HepG2 (cell line): ENCODE data around the gene TPST2. TPM values are rescaled to one million over a fixed set of nuclear protein-coding genes. Genes with fewer than 3 reads are reported as not detected.

Experiments
- ATAC-seq: fragments of 200-7000 bp; cut with Tn5 transposase; 3 replicates; pipeline ENCODE4 v1.9.1; 2020; ENCODE audit warnings: mild to moderate bottlenecking, moderate library complexity
- BruUV-seq: library from RNA; stranded (reverse); fragments of 400-500 nt; replicated peaks from 2 replicates; lab custom pipeline; 2021; lab: Mats Ljungman, UMichigan
- CTCF ChIA-PET: fragments of 300-600 bp; formaldehyde crosslinking; extraction: SDS; loops from one replicate; lab custom pipeline; 2021; ENCODE audit warnings: low total read pairs, inconsistent platforms, low intra/inter-chr PET ratio; lab: Yijun Ruan, JAX
- POLR2A ChIA-PET: fragments of 350-600 bp; sonication (Branson Sonifier 250); formaldehyde crosslinking; loops from one replicate; lab custom pipeline; 2020; ENCODE audit warnings: antibody characterized with exemption, inconsistent platforms; lab: Yijun Ruan, JAX
- DNase-seq: peaks from one replicate; pipeline ENCODE4 v3.0.0-alpha.2; 2015; ENCODE audit warnings: low spot score
- FAIRE-seq: peaks from 3 replicates; lab custom pipeline; 2011; peaks lifted over from hg19 to GRCh38; lab: Jason Lieb, UNC
- H2AFZ ChIP-seq: one replicate; pipeline ENCODE4 v1.6.1; 2011; ENCODE audit warnings: low read length, inconsistent platforms
- H3K27ac ChIP-seq: fragments of 300-600 bp; 3 replicates; pipeline ENCODE4 v1.8.0; 2011; ENCODE audit warnings: mixed run types, mild to moderate bottlenecking, mixed read lengths, low read length, inconsistent platforms; ENCODE audit not compliant: insufficient read depth; ENCODE audit errors: extremely low read length
- H3K27me3 ChIP-seq, 2 experiments: fragments of 200-600 bp in 1 of 2; 2 replicates in 1 of 2; 3 replicates in 1 of 2; pipeline versions ENCODE4 v1.6.0 to v1.8.0; 2011; ENCODE audit warnings: low read length in 2 of 2, mild to moderate bottlenecking in 2 of 2, moderate library complexity in 2 of 2, inconsistent platforms in 1 of 2; ENCODE audit not compliant: insufficient read depth in 2 of 2, control insufficient read depth in 1 of 2
- H3K36me3 ChIP-seq, 2 experiments: fragments of 200-600 bp in 1 of 2; replicated peaks in 1 of 2; 2 replicates in 1 of 2; 3 replicates in 1 of 2; pipeline versions ENCODE4 v1.5.1 to v1.8.0; 2011; ENCODE audit warnings: low read length in 2 of 2, inconsistent platforms in 1 of 2; ENCODE audit not compliant: insufficient read depth in 2 of 2, control insufficient read depth in 1 of 2
- H3K4me1 ChIP-seq: 2 replicates; pipeline ENCODE4 v1.5.1; 2012; ENCODE audit warnings: low read length, inconsistent platforms; ENCODE audit not compliant: insufficient read depth
- H3K4me2 ChIP-seq: 2 replicates; pipeline ENCODE4 v1.6.0; 2011; ENCODE audit warnings: low read depth, low read length, inconsistent platforms
- H3K4me3 ChIP-seq, 3 experiments: fragments of 200-600 bp in 1 of 3; sonication (generic), shearing (Covaris generic) in 1 of 3; replicated peaks in 1 of 3; 2 replicates each; pipeline ENCODE4 v1.5.1; 2011 to 2016; ENCODE audit warnings: low read length in 3 of 3, inconsistent platforms in 2 of 3, low read depth in 2 of 3, mild to moderate bottlenecking in 2 of 3, control low read depth in 1 of 3, mixed read lengths in 1 of 3; ENCODE audit not compliant: insufficient read depth in 1 of 3
- H3K79me2 ChIP-seq: one replicate; pipeline ENCODE4 v1.6.1; 2011; ENCODE audit warnings: low read length, inconsistent platforms; ENCODE audit not compliant: insufficient read depth
- H3K9ac ChIP-seq: 2 replicates; pipeline ENCODE4 v1.6.0; 2011; ENCODE audit warnings: mild to moderate bottlenecking, low read depth, low read length, inconsistent platforms; ENCODE audit not compliant: insufficient read depth
- H3K9me3 ChIP-seq: 2 replicates; pipeline ENCODE4 v1.5.1; 2012; ENCODE audit warnings: mild to moderate bottlenecking, low read length
- H4K20me1 ChIP-seq: 2 replicates; pipeline ENCODE4 v1.6.0; 2011; ENCODE audit warnings: inconsistent platforms, mild to moderate bottlenecking, low read length, moderate library complexity; ENCODE audit not compliant: insufficient read depth
- AGO2 ChIP-seq: fragments of 200-400 bp; formaldehyde crosslinking; optimal IDR thresholded peaks from 2 replicates; pipeline ENCODE3; 2017; ENCODE audit warnings: mild to moderate bottlenecking, low read depth, low read length, moderate library complexity
- ARNT2 ChIP-seq: sonication (generic); formaldehyde crosslinking; IDR thresholded peaks from 2 replicates; pipeline ENCODE4 v1.8.0; 2022; ENCODE audit warnings: mild to moderate bottlenecking, low read depth, missing genetic modification reagents, moderate library complexity
- BHLHE40 ChIP-seq: IDR thresholded peaks from 2 replicates; pipeline ENCODE4 v1.6.1; 2011; ENCODE audit warnings: low read length, improper control_type of control experiment
- CENPBD1 ChIP-seq: sonication (generic); formaldehyde crosslinking; IDR thresholded peaks from 2 replicates; pipeline ENCODE4 v1.8.0; 2022; ENCODE audit warnings: missing genetic modification reagents, low read depth, mild to moderate bottlenecking, borderline replicate concordance
- DNMT3B ChIP-seq: conservative IDR thresholded peaks from 2 replicates; pipeline ENCODE4 v1.6.1; 2016; ENCODE audit warnings: missing biosample characterization, control low read depth
- EEA1 ChIP-seq: sonication (generic); formaldehyde crosslinking; IDR thresholded peaks from 2 replicates; pipeline ENCODE4 v1.5.1; 2020; ENCODE audit warnings: mild to moderate bottlenecking, missing genetic modification reagents, borderline replicate concordance
- HES4 ChIP-seq: sonication (generic); formaldehyde crosslinking; IDR thresholded peaks from 2 replicates; pipeline ENCODE4 v1.9.0; 2021; ENCODE audit warnings: mild to moderate bottlenecking, missing genetic modification reagents, borderline replicate concordance
- KDM4B ChIP-seq: sonication (generic); formaldehyde crosslinking; IDR thresholded peaks from 2 replicates; pipeline ENCODE4 v1.4.0; 2020; ENCODE audit warnings: missing genetic modification reagents
- PLRG1 ChIP-seq: fragments of 450-650 bp; conservative IDR thresholded peaks from 2 replicates; pipeline ENCODE4 v1.6.1; 2016
- RXRA ChIP-seq: sonication (generic); formaldehyde crosslinking; IDR thresholded peaks from 2 replicates; pipeline ENCODE4 v1.5.1; 2020; ENCODE audit warnings: missing genetic modification reagents
- SIN3A ChIP-seq: IDR thresholded peaks from 2 replicates; pipeline ENCODE4 v1.6.1; 2011; ENCODE audit warnings: low read depth, mild to moderate bottlenecking, control low read depth, low read length, borderline replicate concordance
- SOX13 ChIP-seq, 3 experiments: fragments of 450-650 bp in 1 of 3; sonication (generic) in 1 of 3; formaldehyde crosslinking in 1 of 3; IDR thresholded peaks in 2 of 3; conservative IDR thresholded peaks in 1 of 3; 2 replicates each; pipeline versions ENCODE4 v1.5.0 to v1.6.1; 2016 to 2020; ENCODE audit warnings: antibody characterized with exemption in 1 of 3, mild to moderate bottlenecking in 1 of 3, missing compliant biosample characterization in 1 of 3, missing genetic modification reagents in 1 of 3, moderate library complexity in 1 of 3
- ZNF205 ChIP-seq: IDR thresholded peaks from 2 replicates; pipeline ENCODE4 v1.6.1; 2018; ENCODE audit warnings: missing biosample characterization, missing genetic modification reagents
- ZNF225 ChIP-seq: sonication (generic); formaldehyde crosslinking; IDR thresholded peaks from 2 replicates; pipeline ENCODE4 v1.4.0; 2020; ENCODE audit warnings: mild to moderate bottlenecking, missing genetic modification reagents
- ZNF329 ChIP-seq: sonication (generic); formaldehyde crosslinking; IDR thresholded peaks from 2 replicates; pipeline ENCODE4 v1.9.0; 2021; ENCODE audit warnings: low read depth, mild to moderate bottlenecking, missing genetic modification reagents
- ZNF580 ChIP-seq: IDR thresholded peaks from 2 replicates; pipeline ENCODE4 v1.6.1; 2016; ENCODE audit warnings: low read depth, borderline replicate concordance
- ZNF776 ChIP-seq: sonication (generic); formaldehyde crosslinking; IDR thresholded peaks from 2 replicates; pipeline ENCODE4 v1.4.0; 2020; ENCODE audit warnings: mild to moderate bottlenecking, missing genetic modification reagents
- WGBS: methylation state at CpG from one replicate; pipeline ENCODE4 v1.1.6; 2017; ENCODE audit warnings: low lambda C conversion rate; 5-methylcytosine and 5-hydroxymethylcytosine counted together
- in situ Hi-C: cut with HindIII; loops from 2 replicates; pipeline ENCODE4 v1.10.0; 2017; ENCODE audit warnings: low pct_unique_long_range_greater_than_20kb; ENCODE audit not compliant: extremely low pct_ligation_motif_present
- intact Hi-C: fragments of 100-400 bp; cut with micrococcal nuclease; formaldehyde crosslinking; loops from one replicate; pipeline ENCODE4 v1.10.0; 2022; ENCODE audit not compliant: unreplicated experiment
- polyA plus RNA-seq, 8 experiments: library from polyadenylated mRNA; depleted of rRNA in 3 of 8; stranded (reverse) in 7 of 8; unstranded in 1 of 8; fragments of >200 nt; fragmentation: Illumina TruSeq in 4 of 8; extraction: Trizol in 4 of 8; gene quantifications; 2 replicates each; pipeline versions ENCODE4 v1.2.1 to v1.2.3, GENCODE V29; 2011 to 2016; ENCODE audit warnings: low read depth in 4 of 8, missing spikeins in 1 of 8, mixed read lengths in 1 of 8; ENCODE audit not compliant: insufficient read depth in 1 of 8
- total RNA-seq, 5 experiments: library from RNA; depleted of rRNA; stranded (reverse); fragments of >200 nt; fragmentation: Illumina TruSeq; extraction: Trizol; gene quantifications; 2 replicates each; pipeline ENCODE4 v1.2.3, GENCODE V29; 2016; ENCODE audit warnings: low read depth in 1 of 5
- TF ChIP-seq, protein P1 (sequence below): sonication (generic); formaldehyde crosslinking; IDR thresholded peaks from 2 replicates; pipeline ENCODE4 v1.5.0; 2020; ENCODE audit warnings: mild to moderate bottlenecking, missing genetic modification reagents

Gene TPST2
- total and polyA plus RNA-seq, 2 of the 13 experiments (the other 11 are each of a cell fraction or from before 2014, with no cell fraction given), result 15.2 to 23.8 TPM

- no peak overlapping the region for H3K27ac ChIP-seq
- BruUV-seq, result no TSS peak
- no peak for DNase-seq
- H3K4me3 ChIP-seq, result no peak overlapping the region
- H3K9me3 ChIP-seq, result no peaks in the 10 kb centered on the region
- H3K4me2 ChIP-seq, result no peak overlapping the region
- intact Hi-C loops (no loop called here), in situ Hi-C loops (no loop called here)
- H3K79me2 ChIP-seq, result peaks cover 10% of the 10 kb centered on the region
- CTCF ChIA-PET, result no interaction called here
- H2AFZ ChIP-seq, result no peak overlapping the region
- H3K27me3 ChIP-seq, result no peaks in the 10 kb centered on the region
- no peak for TF ChIP-seq ARNT2
- TF ChIP-seq SOX13 (IDR thresholded peaks at IDR 0.05), result no peak
- TF ChIP-seq SOX13 (CRISPR knock-in tag; conservative IDR thresholded peaks at IDR 0.05 in 1 of 2, IDR thresholded peaks at IDR 0.05 in 1 of 2), result no peak
- no peak for TF ChIP-seq ZNF580 (CRISPR knock-in tag)
- no peak for TF ChIP-seq ZNF225
- no peak for TF ChIP-seq PLRG1
- TF ChIP-seq SIN3A, result no peak
- no peak for TF ChIP-seq RXRA (CRISPR knock-in tag)
- no peak for TF ChIP-seq EEA1 (CRISPR knock-in tag)
- TF ChIP-seq BHLHE40, result no peak
- TF ChIP-seq CENPBD1 (CRISPR knock-in tag), result no peak
- TF ChIP-seq ZNF205 (CRISPR knock-in tag), result no peak
- TF ChIP-seq ZNF329, result no peak
- TF ChIP-seq, protein P1, sequence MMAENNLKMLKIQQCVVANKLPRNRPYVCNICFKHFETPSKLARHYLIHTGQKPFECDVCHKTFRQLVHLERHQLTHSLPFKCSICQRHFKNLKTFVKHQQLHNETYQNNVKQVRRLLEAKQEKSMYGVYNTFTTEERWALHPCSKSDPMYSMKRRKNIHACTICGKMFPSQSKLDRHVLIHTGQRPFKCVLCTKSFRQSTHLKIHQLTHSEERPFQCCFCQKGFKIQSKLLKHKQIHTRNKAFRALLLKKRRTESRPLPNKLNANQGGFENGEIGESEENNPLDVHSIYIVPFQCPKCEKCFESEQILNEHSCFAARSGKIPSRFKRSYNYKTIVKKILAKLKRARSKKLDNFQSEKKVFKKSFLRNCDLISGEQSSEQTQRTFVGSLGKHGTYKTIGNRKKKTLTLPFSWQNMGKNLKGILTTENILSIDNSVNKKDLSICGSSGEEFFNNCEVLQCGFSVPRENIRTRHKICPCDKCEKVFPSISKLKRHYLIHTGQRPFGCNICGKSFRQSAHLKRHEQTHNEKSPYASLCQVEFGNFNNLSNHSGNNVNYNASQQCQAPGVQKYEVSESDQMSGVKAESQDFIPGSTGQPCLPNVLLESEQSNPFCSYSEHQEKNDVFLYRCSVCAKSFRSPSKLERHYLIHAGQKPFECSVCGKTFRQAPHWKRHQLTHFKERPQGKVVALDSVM (CRISPR knock-in tag), result no peak
- TF ChIP-seq HES4 (CRISPR knock-in tag), result no peak
- no peak for TF ChIP-seq ZNF776 (CRISPR knock-in tag)
- TF ChIP-seq KDM4B (CRISPR knock-in tag), result no peak
- TF ChIP-seq AGO2, result no peak
- no peak for TF ChIP-seq DNMT3B (CRISPR knock-in tag)
- no peak for ATAC-seq
- no peaks in the 10 kb centered on the region for H4K20me1 ChIP-seq
- H3K36me3 ChIP-seq, result 0 out of 5 replicates have a peak, but pooled peaks cover 0 to 4% of the 10 kb centered on the region in 2 experiments
- no peak for FAIRE-seq
- peaks cover 15% of the 10 kb centered on the region for H3K4me1 ChIP-seq
- 69% methylated on average over 4 of the region's 11 CpGs for WGBS
- no peak overlapping the region for H3K9ac ChIP-seq
- POLR2A ChIA-PET, result no interaction called here
Measured at GRCh38 chr22:26585104-26585790, 4.7 kb downstream of the TPST2 start.
